BJ (cell line): ENCODE results near the gene ENTPD8. TPM values are rescaled to one million over a fixed set of nuclear protein-coding genes. Genes with fewer than 3 reads are reported as not detected.

Source experiments
- CTCF ChIA-PET: fragments of 350-600 bp; formaldehyde crosslinking; extraction: SDS; loops from one replicate; lab custom pipeline; 2021; ENCODE audit warnings: antibody characterized with exemption, inconsistent platforms; lab: Yijun Ruan, JAX
- POLR2A ChIA-PET: fragments of 300-600 bp; sonication (Branson Sonifier 250); formaldehyde crosslinking; extraction: SDS; loops from one replicate; lab custom pipeline; 2021; ENCODE audit warnings: antibody characterized with exemption; lab: Charles Lee
- DNase-seq: peaks from one replicate; pipeline ENCODE4 v3.0.0-alpha.2; 2011; ENCODE audit warnings: low read depth
- H3K27me3 ChIP-seq: 2 replicates; pipeline ENCODE4 v1.6.0; 2011; ENCODE audit warnings: low read length; ENCODE audit not compliant: control insufficient read depth, insufficient read depth
- H3K36me3 ChIP-seq: 2 replicates; pipeline ENCODE4 v1.5.1; 2011; ENCODE audit warnings: low read length; ENCODE audit not compliant: control insufficient read depth, insufficient read depth
- H3K4me3 ChIP-seq: 2 replicates; pipeline ENCODE4 v1.5.1; 2011; ENCODE audit warnings: low read depth, mild to moderate bottlenecking, control low read depth, low read length
- polyA plus RNA-seq: library from polyadenylated mRNA; depleted of rRNA; stranded (reverse); fragments of >200 nt; gene quantifications from 2 replicates; pipeline ENCODE4 v1.2.3, GENCODE V29; 2011
- TF ChIP-seq, protein P1 (sequence below): IDR thresholded peaks from 2 replicates; pipeline ENCODE4 v1.5.1; 2011; ENCODE audit warnings: low read depth, mild to moderate bottlenecking, control low read depth, inconsistent platforms, low read length, moderate library complexity; ENCODE audit not compliant: insufficient read depth

The ENTPD8 gene
- polyA plus RNA-seq, 1 experiment: not detected

DNA sequence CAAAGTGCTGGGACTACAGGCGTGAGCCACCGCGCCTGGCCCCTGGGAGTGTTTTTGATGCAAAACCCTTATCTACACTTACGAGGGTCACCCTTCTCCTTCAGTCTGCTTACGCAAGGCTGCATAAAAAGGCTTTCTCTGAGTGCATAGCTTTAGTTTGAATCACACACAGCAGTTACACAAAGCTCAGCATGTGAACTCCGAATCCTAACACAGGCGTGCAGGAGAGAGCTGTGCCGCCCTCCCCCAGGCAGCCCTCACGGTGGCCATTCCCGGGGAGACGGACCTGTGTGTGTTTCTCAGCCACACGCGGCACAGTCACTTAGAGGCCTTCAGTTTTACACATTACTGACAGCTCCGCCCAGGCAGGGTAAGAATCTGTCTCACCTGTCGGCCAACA lies 44.9 kb downstream of the ENTPD8 start:
- Histone ChIP-seq H3K27me3 (no peaks in the 10 kb centered on the region), H3K36me3 (peaks cover 1% of the 10 kb centered on the region), H3K4me3 (no peak overlapping the region)
- DNase-seq: peak; percentile 17
- ChIA-PET POLR2A (no interaction called here), CTCF (interaction anchor here (0.6 to 1.4 kb wide), 4 partner anchors 12 to 111 kb away, joined by 3 to 5 read pairs (median 4); no protein-coding TSS in a partner anchor)
- TF ChIP-seq, protein P1, sequence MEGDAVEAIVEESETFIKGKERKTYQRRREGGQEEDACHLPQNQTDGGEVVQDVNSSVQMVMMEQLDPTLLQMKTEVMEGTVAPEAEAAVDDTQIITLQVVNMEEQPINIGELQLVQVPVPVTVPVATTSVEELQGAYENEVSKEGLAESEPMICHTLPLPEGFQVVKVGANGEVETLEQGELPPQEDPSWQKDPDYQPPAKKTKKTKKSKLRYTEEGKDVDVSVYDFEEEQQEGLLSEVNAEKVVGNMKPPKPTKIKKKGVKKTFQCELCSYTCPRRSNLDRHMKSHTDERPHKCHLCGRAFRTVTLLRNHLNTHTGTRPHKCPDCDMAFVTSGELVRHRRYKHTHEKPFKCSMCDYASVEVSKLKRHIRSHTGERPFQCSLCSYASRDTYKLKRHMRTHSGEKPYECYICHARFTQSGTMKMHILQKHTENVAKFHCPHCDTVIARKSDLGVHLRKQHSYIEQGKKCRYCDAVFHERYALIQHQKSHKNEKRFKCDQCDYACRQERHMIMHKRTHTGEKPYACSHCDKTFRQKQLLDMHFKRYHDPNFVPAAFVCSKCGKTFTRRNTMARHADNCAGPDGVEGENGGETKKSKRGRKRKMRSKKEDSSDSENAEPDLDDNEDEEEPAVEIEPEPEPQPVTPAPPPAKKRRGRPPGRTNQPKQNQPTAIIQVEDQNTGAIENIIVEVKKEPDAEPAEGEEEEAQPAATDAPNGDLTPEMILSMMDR: no peak

DNA sequence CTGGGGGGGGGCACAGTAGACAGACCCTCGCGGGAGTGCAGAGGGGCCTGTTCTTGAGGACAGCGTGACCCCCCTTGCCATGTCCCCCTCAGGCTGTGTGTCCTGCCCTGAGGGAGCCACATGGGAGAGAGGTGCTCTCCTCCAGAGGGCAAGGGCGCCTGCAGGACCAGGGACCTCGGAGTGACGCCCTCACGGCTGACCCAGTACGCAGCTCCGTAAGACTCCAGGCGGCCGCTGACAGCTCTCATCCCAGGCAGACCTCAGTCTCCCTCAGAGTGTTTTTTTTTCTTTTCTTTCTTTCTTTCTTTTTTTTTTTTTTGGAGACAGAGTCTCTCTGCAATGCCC lies 45.5 kb downstream of the ENTPD8 start:
- no peaks in the 10 kb centered on the region for H3K27me3 ChIP-seq
- TF ChIP-seq, protein P1: no peak

DNA sequence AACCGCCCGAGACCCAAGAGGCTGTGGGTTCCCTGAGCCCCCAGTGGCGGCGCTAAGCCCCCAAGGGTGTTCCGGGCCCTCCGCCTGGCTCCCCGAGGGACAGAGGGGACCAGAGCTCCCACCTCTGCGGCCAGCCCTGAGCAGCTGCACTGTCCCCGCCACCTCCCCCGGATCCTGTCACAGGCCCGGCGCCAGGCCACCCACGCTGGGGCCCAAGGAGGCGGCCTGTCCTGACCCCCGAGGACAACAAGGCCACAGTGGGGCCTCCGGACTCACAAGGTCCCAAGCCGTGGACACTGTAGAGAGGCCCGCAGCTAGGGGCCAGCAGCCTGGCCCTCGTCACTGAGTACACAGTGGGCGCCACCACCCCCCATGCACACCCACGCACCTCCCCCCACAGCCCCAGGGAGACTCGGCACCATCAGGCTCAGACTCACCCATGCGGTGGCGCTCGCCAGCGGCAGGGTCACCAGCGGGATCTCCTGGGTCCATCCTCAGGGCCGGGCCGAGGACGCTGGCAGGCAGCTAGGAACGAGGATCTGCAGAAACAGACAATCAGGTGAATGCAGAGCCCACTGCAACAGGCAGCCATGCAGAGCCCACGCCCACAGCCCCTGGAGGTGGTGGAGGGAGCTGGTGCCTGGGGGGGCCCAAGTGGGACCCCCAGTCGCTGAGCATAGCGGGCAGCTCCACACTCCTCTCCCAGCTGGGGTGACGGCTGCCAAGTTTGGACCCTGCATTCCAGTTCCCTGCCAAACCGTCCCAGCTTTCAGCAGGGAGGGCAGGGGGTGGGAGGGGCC lies 46.1 kb downstream of the ENTPD8 start:
- ChIA-PET POLR2A (no interaction called here), CTCF (interaction anchor here (0.9 to 1.4 kb wide), 2 partner anchors 13 to 98 kb away, joined by 3 to 4 read pairs; no protein-coding TSS in a partner anchor)
- no peak for DNase-seq
- TF ChIP-seq, protein P1: no peak
- no peak overlapping the region for H3K4me3 ChIP-seq
- no peaks in the 10 kb centered on the region for H3K27me3 ChIP-seq
- peaks cover 1% of the 10 kb centered on the region for H3K36me3 ChIP-seq

More for the DNA sequence above, 45.5 kb downstream of the ENTPD8 start:
- H3K4me3 ChIP-seq: no peak overlapping the region
- CTCF ChIA-PET: interaction anchor here (0.9 to 1.4 kb wide), 3 partner anchors 12 to 99 kb away, joined by 3 to 4 read pairs (median 3); no protein-coding TSS in a partner anchor
- POLR2A ChIA-PET: no interaction called here
- DNase-seq: no peak
- H3K36me3 ChIP-seq: peaks cover 1% of the 10 kb centered on the region

DNA sequence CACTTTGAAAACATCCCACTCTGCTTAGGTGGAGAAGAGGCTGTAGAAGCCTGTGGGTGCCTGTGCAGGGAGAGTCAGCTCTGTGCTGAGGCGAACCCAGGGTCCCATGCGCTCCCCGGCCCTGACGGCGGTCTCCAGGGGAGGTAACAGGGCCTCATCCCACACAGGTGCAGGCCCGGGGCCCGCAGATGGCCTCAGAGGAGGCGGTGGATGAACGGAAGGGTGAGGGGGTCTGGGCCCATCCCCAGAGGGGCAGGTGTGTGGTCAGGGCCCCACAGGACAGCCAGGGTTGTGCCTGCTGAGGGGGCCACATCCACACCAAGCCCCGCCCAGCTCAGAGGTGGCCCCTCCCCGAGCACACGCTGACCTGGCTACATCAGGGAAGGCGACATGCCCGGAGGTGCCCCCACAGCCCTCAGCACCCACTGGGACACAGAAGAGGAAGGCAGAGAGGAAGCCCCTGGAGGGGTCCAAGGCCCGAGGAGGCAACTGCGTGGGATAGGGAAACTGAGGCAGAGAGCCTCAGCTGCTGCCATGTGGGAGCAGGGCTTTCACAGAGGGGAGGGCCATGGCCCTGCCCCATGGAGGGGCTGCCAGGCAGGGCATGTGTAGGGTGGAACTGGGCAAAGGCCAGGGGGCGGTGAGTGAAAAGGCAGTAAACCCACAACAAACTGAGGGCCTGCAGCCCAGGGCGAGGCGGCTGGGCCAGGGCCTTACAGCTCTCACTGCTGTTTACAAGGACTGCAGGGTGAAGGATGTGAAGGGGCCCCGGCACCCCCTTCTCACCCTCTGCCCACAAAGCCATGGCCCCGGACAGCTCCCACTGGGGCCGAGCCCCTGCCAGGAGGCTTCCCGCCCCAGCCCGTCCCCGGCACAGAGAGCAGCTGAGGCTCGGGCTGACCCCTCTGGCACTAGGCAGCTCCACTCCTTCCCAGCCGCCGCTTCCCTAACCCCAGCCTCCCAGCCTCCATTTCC lies 47.7 kb downstream of the ENTPD8 start:
- Histone ChIP-seq H3K36me3 (peaks cover 1% of the 10 kb centered on the region), H3K27me3 (no peaks in the 10 kb centered on the region), H3K4me3 (no peak overlapping the region)
- TF ChIP-seq, protein P1: no peak
- DNase-seq: no peak
- ChIA-PET POLR2A (no interaction called here), CTCF (interaction anchor here (0.8 kb wide), 1 partner anchor 11 kb away, joined by 3 read pairs; no protein-coding TSS in a partner anchor)
